HL-60 (cell line): ENCODE results near the gene PRKX.

ENCODE experiments used
- DNase-seq, 2 experiments: peaks; one replicate each; pipeline ENCODE4 v3.0.0-alpha.2; 2010 to 2020; ENCODE audit warnings: low read depth in 1 of 2, low spot score in 1 of 2
- H3K27ac ChIP-seq: fragments of 250-450 bp; sonication (Bioruptor Pico); replicated peaks from 2 replicates; pipeline ENCODE4 v1.5.1; 2020; ENCODE audit warnings: mild to moderate bottlenecking, moderate library complexity
- H3K27me3 ChIP-seq: fragments of 250-450 bp; sonication (Bioruptor Pico); 2 replicates; pipeline ENCODE4 v1.5.1; 2021; ENCODE audit warnings: mild to moderate bottlenecking, moderate library complexity; ENCODE audit not compliant: insufficient read depth, poor library complexity, severe bottlenecking
- H3K4me3 ChIP-seq: replicated peaks from 2 replicates; pipeline ENCODE4 v1.5.1; 2011; ENCODE audit warnings: mild to moderate bottlenecking, control low read depth, low read length; ENCODE audit not compliant: insufficient read depth
- CTCF ChIP-seq: IDR thresholded peaks from one replicate; pipeline ENCODE4 v1.5.1; 2011; ENCODE audit warnings: low read length, control low read depth, inconsistent platforms; ENCODE audit not compliant: insufficient read depth
- GABPA ChIP-seq: IDR thresholded peaks from 2 replicates; pipeline ENCODE4 v1.6.1; 2012; ENCODE audit warnings: low read depth
- POLR2AphosphoS5 ChIP-seq: IDR thresholded peaks from 2 replicates; pipeline ENCODE4 v1.6.1; 2012; ENCODE audit warnings: low read depth
- SPI1 ChIP-seq: IDR thresholded peaks from 2 replicates; pipeline ENCODE4 v1.6.1; 2012; ENCODE audit warnings: low read depth, mild to moderate bottlenecking, borderline replicate concordance
- TF ChIP-seq, protein P1 (sequence below): IDR thresholded peaks from 2 replicates; pipeline ENCODE4 v1.6.1; 2012; ENCODE audit warnings: low read depth; ENCODE audit not compliant: insufficient replicate concordance

Gene PRKX

DNA sequence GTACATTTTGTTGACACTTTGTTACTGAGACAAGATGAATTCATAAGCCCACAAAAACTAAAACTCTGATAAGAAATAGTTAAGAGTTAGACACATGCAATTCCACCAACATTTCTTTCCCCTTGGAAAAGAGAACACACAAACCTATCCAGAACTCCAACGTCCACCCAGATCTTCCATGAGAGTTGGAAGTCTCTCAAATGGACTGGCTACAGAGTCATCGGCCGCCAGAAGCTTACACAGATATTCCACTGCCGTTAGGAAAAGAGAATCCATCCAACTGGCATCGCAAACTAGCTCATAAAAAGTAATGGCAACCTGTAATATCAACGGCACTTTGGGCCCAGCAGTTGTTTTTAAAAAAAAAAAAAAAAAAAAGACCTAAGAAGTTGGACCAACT lies 114.7 kb downstream of the PRKX start:
- H3K27ac ChIP-seq = no peak overlapping the region
- H3K27me3 ChIP-seq = no peaks in the 10 kb centered on the region
- TF ChIP-seq POLR2AphosphoS5 (no peak), SPI1 (no peak), CTCF (no peak), GABPA (no peak)
- TF ChIP-seq, protein P1, sequence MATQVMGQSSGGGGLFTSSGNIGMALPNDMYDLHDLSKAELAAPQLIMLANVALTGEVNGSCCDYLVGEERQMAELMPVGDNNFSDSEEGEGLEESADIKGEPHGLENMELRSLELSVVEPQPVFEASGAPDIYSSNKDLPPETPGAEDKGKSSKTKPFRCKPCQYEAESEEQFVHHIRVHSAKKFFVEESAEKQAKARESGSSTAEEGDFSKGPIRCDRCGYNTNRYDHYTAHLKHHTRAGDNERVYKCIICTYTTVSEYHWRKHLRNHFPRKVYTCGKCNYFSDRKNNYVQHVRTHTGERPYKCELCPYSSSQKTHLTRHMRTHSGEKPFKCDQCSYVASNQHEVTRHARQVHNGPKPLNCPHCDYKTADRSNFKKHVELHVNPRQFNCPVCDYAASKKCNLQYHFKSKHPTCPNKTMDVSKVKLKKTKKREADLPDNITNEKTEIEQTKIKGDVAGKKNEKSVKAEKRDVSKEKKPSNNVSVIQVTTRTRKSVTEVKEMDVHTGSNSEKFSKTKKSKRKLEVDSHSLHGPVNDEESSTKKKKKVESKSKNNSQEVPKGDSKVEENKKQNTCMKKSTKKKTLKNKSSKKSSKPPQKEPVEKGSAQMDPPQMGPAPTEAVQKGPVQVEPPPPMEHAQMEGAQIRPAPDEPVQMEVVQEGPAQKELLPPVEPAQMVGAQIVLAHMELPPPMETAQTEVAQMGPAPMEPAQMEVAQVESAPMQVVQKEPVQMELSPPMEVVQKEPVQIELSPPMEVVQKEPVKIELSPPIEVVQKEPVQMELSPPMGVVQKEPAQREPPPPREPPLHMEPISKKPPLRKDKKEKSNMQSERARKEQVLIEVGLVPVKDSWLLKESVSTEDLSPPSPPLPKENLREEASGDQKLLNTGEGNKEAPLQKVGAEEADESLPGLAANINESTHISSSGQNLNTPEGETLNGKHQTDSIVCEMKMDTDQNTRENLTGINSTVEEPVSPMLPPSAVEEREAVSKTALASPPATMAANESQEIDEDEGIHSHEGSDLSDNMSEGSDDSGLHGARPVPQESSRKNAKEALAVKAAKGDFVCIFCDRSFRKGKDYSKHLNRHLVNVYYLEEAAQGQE = no peak
- no peak for DNase-seq
- H3K4me3 ChIP-seq = no peak overlapping the region

DNA sequence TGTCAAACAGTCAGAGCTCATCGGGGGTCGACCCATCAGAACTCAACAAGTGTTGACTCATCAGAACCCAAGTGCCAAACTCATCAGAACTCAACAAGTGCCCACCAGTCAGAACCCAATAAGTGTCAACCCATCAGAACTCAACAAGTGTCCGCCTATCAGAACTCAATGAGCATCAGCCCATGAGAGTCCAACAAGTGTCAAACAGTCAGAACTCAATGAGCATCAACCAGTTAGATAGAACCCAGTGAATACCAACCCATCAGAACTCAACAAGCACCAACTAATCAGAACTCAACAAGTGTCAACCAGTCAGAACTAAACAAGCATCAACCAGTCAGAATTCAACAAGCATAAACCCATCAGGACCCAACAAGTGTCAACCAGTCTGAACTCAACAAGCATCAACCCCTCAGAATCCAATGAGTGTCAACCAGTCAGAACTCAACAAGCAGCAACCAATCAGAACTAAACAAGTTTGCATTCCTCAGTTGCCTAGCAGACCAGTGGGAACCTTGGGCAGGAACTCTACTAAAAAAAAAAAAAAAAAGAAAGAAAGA lies 115.3 kb downstream of the PRKX start:
- TF ChIP-seq GABPA (no peak), POLR2AphosphoS5 (no peak), CTCF (no peak), SPI1 (no peak)
- TF ChIP-seq, protein P1 = no peak
- Histone ChIP-seq H3K27me3 (no peaks in the 10 kb centered on the region), H3K27ac (no peak overlapping the region), H3K4me3 (no peak overlapping the region)
- DNase-seq = no peak

GRCh38 chrX:3592184-3592583 lies 121.3 kb downstream of the PRKX start:
- no peak overlapping the region for H3K4me3 ChIP-seq
- H3K27me3 ChIP-seq = no peaks in the 10 kb centered on the region
- no peak for DNase-seq
- TF ChIP-seq, protein P1 = no peak
- no peak for TF ChIP-seq GABPA
- no peak for TF ChIP-seq SPI1
- no peak overlapping the region for H3K27ac ChIP-seq

GRCh38 chrX:3589474-3589873 lies 124.0 kb downstream of the PRKX start:
- H3K4me3 ChIP-seq = no peak overlapping the region
- H3K27ac ChIP-seq = no peak overlapping the region
- TF ChIP-seq POLR2AphosphoS5 = no peak
- TF ChIP-seq, protein P1 = no peak
- peak; percentile 91 for TF ChIP-seq SPI1
- DNase-seq = peak in 1 of 2 experiments; percentile 43
- no peaks in the 10 kb centered on the region for H3K27me3 ChIP-seq
